Smooth muscle cell (in vitro differentiated cells): ENCODE data around the gene CLEC14A. TPM values are rescaled to one million over a fixed set of nuclear protein-coding genes. Genes with fewer than 3 reads are reported as not detected.

Source experiments
- DNase-seq: peaks from one replicate; lab custom pipeline; 2025; ENCODE audit not compliant: unreplicated experiment; lab: John Stamatoyannopoulos, UW
- H2AFZ ChIP-seq: fragments of 200-600 bp; sonication (generic); 2 replicates; pipeline ENCODE4 v1.6.0; 2016; ENCODE audit warnings: antibody characterized with exemption, low read depth, mild to moderate bottlenecking
- H3F3A ChIP-seq: fragments of 200-600 bp; sonication (generic); 2 replicates; pipeline ENCODE4 v1.6.0; 2017; ENCODE audit warnings: antibody characterized with exemption, low read depth
- H3K27ac ChIP-seq: fragments of 200-600 bp; sonication (generic); 2 replicates; pipeline ENCODE4 v1.5.1; 2016; ENCODE audit warnings: low read depth, mild to moderate bottlenecking
- H3K27me3 ChIP-seq: fragments of 200-600 bp; sonication (generic); 2 replicates; pipeline ENCODE4 v1.6.1; 2016; ENCODE audit warnings: low read depth, mild to moderate bottlenecking
- H3K36me3 ChIP-seq: fragments of 200-600 bp; sonication (generic); 2 replicates; pipeline ENCODE4 v1.5.1; 2016; ENCODE audit warnings: low read depth
- H3K4me1 ChIP-seq: fragments of 200-600 bp; sonication (generic); 2 replicates; pipeline ENCODE4 v1.5.1; 2016; ENCODE audit warnings: low read depth
- H3K4me2 ChIP-seq: fragments of 200-600 bp; sonication (generic); 2 replicates; pipeline ENCODE4 v1.6.0; 2016; ENCODE audit warnings: mild to moderate bottlenecking
- H3K4me3 ChIP-seq: fragments of 200-600 bp; sonication (generic); 2 replicates; pipeline ENCODE4 v1.5.1; 2016; ENCODE audit warnings: mild to moderate bottlenecking
- H3K79me2 ChIP-seq: fragments of 200-600 bp; sonication (generic); 2 replicates; pipeline ENCODE4 v1.6.0; 2016; ENCODE audit warnings: low read depth, mild to moderate bottlenecking
- H3K9ac ChIP-seq: fragments of 200-600 bp; sonication (generic); 2 replicates; pipeline ENCODE4 v1.6.0; 2016; ENCODE audit warnings: low read depth
- H3K9me3 ChIP-seq: fragments of 200-600 bp; sonication (generic); replicated peaks from 2 replicates; pipeline ENCODE4 v1.5.1; 2016; ENCODE audit warnings: low read depth
- H4K20me1 ChIP-seq: fragments of 200-600 bp; sonication (generic); 2 replicates; pipeline ENCODE4 v1.6.0; 2016; ENCODE audit warnings: low read depth
- WGBS: methylation state at CpG from one replicate; pipeline ENCODE4 v1.1.7; 2016; ENCODE audit warnings: low lambda C conversion rate; 5-methylcytosine and 5-hydroxymethylcytosine counted together
- polyA plus RNA-seq: library from polyadenylated mRNA; unstranded; fragments of >200 nt; fragmentation: Nextera tagmentation; extraction: Ambion mirVana; gene quantifications from 2 replicates; pipeline ENCODE4 v1.2.1, GENCODE V29; 2016
- total RNA-seq: library from RNA; depleted of rRNA; stranded (reverse); fragments of >200 nt; gene quantifications from 2 replicates; pipeline ENCODE4 v1.2.3, GENCODE V29; 2014
- TF ChIP-seq, protein P1 (sequence below): fragments of 200-600 bp; sonication (generic); IDR thresholded peaks from 2 replicates; pipeline ENCODE4 v1.5.1; 2017; ENCODE audit warnings: borderline replicate concordance, mild to moderate bottlenecking, antibody characterized with exemption; ENCODE audit not compliant: insufficient read depth, poor library complexity, severe bottlenecking

Gene CLEC14A
- total and polyA plus RNA-seq, 2 experiments from 2014 or later, result 12.0 to 23.8 TPM

DNA sequence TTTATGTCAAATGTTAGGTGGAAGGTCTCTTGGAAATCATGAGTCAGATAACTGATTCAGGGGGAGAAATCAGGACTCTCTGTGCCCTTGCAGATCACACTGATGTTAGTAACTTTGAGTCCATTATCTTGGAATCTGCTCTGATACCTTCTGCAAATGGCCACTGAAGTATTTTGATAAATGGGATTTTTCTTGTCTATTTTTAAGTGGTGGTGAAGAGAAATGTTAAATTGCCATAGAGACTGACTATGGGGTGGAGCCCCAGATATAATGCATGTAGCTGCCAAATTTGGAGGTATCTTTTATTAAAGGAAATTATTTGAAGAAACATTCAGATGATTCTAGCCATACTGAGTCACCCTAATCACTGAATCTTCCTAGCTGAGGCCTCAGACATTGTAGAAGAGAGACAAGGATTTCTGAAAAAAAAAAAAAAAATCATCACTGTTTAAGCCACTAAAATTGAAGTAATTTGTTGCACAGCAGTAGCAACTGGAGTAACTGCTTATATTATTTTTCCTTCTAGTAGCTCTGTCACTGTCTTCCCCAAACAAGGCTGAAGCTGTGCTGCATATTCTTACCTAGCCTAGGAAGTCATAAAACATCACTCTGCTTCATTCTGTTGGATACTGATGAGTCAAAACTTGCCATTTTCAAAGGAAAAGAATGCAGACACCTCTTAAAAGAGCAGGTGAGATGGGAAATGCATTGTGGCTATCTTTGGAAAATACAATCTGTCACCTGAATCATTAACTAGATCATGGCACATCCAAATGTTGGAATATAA lies 36.0 kb upstream of the CLEC14A start:
- Histone ChIP-seq H3K4me2 (peak overlapping the region; percentile 64), H3K4me1 (no peaks in the 10 kb centered on the region), H3K36me3 (no peaks in the 10 kb centered on the region), H3F3A (no peaks in the 10 kb centered on the region), H2AFZ (peak overlapping the region; percentile 5), H3K9me3 (no peaks in the 10 kb centered on the region), H3K4me3 (no peak overlapping the region), H3K27ac (peak overlapping the region; percentile 79), H3K27me3 (no peaks in the 10 kb centered on the region), H3K9ac (peak overlapping the region; percentile 6), H3K79me2 (no peaks in the 10 kb centered on the region), H4K20me1 (no peaks in the 10 kb centered on the region)
- DNase-seq, result no peak
- TF ChIP-seq, protein P1, sequence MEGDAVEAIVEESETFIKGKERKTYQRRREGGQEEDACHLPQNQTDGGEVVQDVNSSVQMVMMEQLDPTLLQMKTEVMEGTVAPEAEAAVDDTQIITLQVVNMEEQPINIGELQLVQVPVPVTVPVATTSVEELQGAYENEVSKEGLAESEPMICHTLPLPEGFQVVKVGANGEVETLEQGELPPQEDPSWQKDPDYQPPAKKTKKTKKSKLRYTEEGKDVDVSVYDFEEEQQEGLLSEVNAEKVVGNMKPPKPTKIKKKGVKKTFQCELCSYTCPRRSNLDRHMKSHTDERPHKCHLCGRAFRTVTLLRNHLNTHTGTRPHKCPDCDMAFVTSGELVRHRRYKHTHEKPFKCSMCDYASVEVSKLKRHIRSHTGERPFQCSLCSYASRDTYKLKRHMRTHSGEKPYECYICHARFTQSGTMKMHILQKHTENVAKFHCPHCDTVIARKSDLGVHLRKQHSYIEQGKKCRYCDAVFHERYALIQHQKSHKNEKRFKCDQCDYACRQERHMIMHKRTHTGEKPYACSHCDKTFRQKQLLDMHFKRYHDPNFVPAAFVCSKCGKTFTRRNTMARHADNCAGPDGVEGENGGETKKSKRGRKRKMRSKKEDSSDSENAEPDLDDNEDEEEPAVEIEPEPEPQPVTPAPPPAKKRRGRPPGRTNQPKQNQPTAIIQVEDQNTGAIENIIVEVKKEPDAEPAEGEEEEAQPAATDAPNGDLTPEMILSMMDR, result no peak

DNA sequence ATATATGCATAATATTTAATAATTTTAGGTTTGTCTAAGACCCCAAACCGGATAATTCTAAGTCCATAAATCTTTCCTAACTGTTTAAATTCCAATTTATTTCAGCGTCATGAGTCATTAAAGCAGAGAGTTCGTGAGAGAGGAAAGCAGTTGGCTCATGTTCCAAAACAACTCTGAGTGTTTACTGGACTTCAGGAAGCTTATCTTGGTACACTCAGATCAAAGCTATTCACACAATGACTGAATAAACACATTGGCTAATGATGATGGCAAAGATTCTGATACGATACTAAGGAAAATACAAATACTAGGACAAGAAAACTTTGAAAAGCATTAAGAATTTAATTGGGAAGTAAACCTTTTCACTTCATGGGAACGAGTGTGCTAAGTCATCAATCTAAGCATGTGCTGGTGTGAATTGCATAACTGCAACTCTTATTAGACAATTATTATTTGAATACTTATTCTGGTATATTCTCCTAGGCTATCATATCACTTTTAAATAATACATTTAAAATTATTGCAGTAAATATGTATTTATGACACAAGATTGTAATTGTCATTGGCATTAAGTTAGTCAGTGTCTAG lies 34.8 kb upstream of the CLEC14A start:
- Histone ChIP-seq H3F3A (no peaks in the 10 kb centered on the region), H2AFZ (no peak overlapping the region), H3K27ac (peak overlapping the region; percentile 79), H3K9me3 (no peaks in the 10 kb centered on the region), H3K4me3 (no peak overlapping the region), H3K9ac (peak overlapping the region; percentile 6), H3K4me1 (no peaks in the 10 kb centered on the region), H3K27me3 (no peaks in the 10 kb centered on the region), H3K4me2 (peak overlapping the region; percentile 64), H4K20me1 (no peaks in the 10 kb centered on the region), H3K79me2 (no peaks in the 10 kb centered on the region), H3K36me3 (no peaks in the 10 kb centered on the region)
- TF ChIP-seq, protein P1, result no peak
- DNase-seq, result no peak
- WGBS, result 12% methylated on average over 5 of the region's 5 CpGs

DNA sequence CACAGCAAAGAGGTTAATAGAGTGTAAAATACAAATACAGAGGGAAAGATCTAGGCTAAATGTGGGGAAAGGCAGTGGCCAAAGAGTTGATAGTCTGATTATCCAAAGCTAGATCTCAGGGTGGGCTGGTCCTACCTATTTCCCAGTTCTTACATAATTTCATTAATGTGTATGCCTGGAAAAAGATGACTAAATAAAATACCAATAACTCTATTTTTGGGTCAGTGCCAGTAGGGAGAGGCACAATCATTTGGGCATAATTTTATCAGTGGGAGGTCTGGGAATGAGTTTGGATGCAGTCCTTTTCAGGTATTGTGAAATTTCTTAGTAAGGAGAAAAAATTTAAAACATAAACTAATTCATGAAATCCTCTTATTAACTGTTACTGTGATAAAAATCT lies 30.6 kb upstream of the CLEC14A start:
- Histone ChIP-seq H4K20me1 (no peaks in the 10 kb centered on the region), H3K9ac (no peak overlapping the region), H3K9me3 (no peaks in the 10 kb centered on the region), H3F3A (no peaks in the 10 kb centered on the region), H3K4me2 (no peak overlapping the region), H2AFZ (no peak overlapping the region), H3K4me1 (no peaks in the 10 kb centered on the region), H3K27me3 (no peaks in the 10 kb centered on the region), H3K79me2 (no peaks in the 10 kb centered on the region), H3K4me3 (no peak overlapping the region), H3K36me3 (no peaks in the 10 kb centered on the region), H3K27ac (no peak overlapping the region)
- TF ChIP-seq, protein P1, result no peak
- DNase-seq, result no peak

DNA sequence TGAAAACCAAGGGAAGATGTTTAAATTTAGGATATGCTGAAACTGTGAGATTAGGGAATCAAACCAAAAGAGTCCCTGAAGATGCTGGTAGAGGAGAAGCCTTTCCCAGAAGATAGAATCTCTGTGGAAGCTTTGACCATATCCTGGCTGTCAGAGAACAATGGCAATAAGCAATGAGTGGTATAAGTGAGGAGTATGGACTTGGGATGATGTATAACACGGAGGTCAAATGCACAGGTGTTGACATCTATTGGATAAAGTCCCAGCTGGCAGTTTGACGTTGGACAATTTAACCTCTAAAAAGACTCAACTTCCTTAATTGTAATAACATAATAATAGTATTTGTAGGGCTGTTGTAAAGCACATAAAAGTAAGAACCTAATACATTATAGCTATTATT lies 30.1 kb upstream of the CLEC14A start:
- Histone ChIP-seq H3K4me1 (no peaks in the 10 kb centered on the region), H3K9me3 (no peaks in the 10 kb centered on the region), H2AFZ (no peak overlapping the region), H3K36me3 (no peaks in the 10 kb centered on the region), H4K20me1 (no peaks in the 10 kb centered on the region), H3K4me3 (no peak overlapping the region), H3K79me2 (no peaks in the 10 kb centered on the region), H3K9ac (no peak overlapping the region), H3K4me2 (no peak overlapping the region), H3K27me3 (no peaks in the 10 kb centered on the region), H3F3A (no peaks in the 10 kb centered on the region), H3K27ac (no peak overlapping the region)
- TF ChIP-seq, protein P1, result no peak
- no peak for DNase-seq
- 64% methylated on average over 2 of the region's 2 CpGs for WGBS
